ENCODE data around the gene TAOK1.

The TAOK1 gene

GRCh38 chr17:29401258-29401657 lies 11.1 kb downstream of the TAOK1 start:
- Histone ChIP-seq H3K36me3 (ENCODE audit: control insufficient read depth, insufficient read depth, low read length) (peaks cover 24% of the 10 kb centered on the region), H3K9ac (ENCODE audit: low read length) (no peak overlapping the region), H3K9me3 (ENCODE audit: control insufficient read depth, insufficient read depth, low read depth, low read length) (no peaks in the 10 kb centered on the region), H3K4me1 (ENCODE audit: control insufficient read depth, insufficient read depth, low read length) (no peaks in the 10 kb centered on the region), H3K4me3 (ENCODE audit: low read depth, low read length) (no peak overlapping the region), H3K27me3 (ENCODE audit: control insufficient read depth, insufficient read depth, low read length) (no peaks in the 10 kb centered on the region), H3K27ac (ENCODE audit: low read depth, low read length) (no peak overlapping the region)

GRCh38 chr17:29407856-29408255 lies 17.7 kb downstream of the TAOK1 start:
- Histone ChIP-seq H3K9me3 (ENCODE audit: control insufficient read depth, insufficient read depth, low read depth, low read length) (no peaks in the 10 kb centered on the region), H3K36me3 (ENCODE audit: control insufficient read depth, insufficient read depth, low read length) (peaks cover 15% of the 10 kb centered on the region), H3K4me1 (ENCODE audit: control insufficient read depth, insufficient read depth, low read length) (0 out of 2 replicates have a peak, but pooled peaks cover 6% of the 10 kb centered on the region)

GRCh38 chr17:29409963-29410362 lies 19.8 kb downstream of the TAOK1 start:
- Histone ChIP-seq H3K4me1 (ENCODE audit: control insufficient read depth, insufficient read depth, low read length) (0 out of 2 replicates have a peak, but pooled peaks cover 6% of the 10 kb centered on the region), H3K9me3 (ENCODE audit: control insufficient read depth, insufficient read depth, low read depth, low read length) (no peaks in the 10 kb centered on the region), H3K4me3 (ENCODE audit: low read depth, low read length) (no peak overlapping the region), H3K27me3 (ENCODE audit: control insufficient read depth, insufficient read depth, low read length) (no peaks in the 10 kb centered on the region), H3K36me3 (ENCODE audit: control insufficient read depth, insufficient read depth, low read length) (peaks cover 9% of the 10 kb centered on the region; the same call in 1 of the 2 replicates), H3K27ac (ENCODE audit: low read depth, low read length) (no peak overlapping the region), H3K9ac (ENCODE audit: low read length) (no peak overlapping the region)

More at GRCh38 chr17:29407856-29408255, 17.7 kb downstream of the TAOK1 start:
- Histone ChIP-seq H3K9ac (ENCODE audit: low read length) (no peak overlapping the region), H3K27me3 (ENCODE audit: control insufficient read depth, insufficient read depth, low read length) (no peaks in the 10 kb centered on the region), H3K27ac (ENCODE audit: low read depth, low read length) (no peak overlapping the region), H3K4me3 (ENCODE audit: low read depth, low read length) (no peak overlapping the region)

GRCh38 chr17:29412780-29413565 lies 22.8 kb downstream of the TAOK1 start:
- Histone ChIP-seq H3K36me3 (ENCODE audit: control insufficient read depth, insufficient read depth, low read length) (peaks cover 6% of the 10 kb centered on the region; the same call in 1 of the 2 replicates), H3K4me1 (ENCODE audit: control insufficient read depth, insufficient read depth, low read length) (0 out of 2 replicates have a peak, but pooled peaks cover 6% of the 10 kb centered on the region), H3K27me3 (ENCODE audit: control insufficient read depth, insufficient read depth, low read length) (no peaks in the 10 kb centered on the region), H3K9ac (ENCODE audit: low read length) (no peak overlapping the region), H3K27ac (ENCODE audit: low read depth, low read length) (no peak overlapping the region), H3K4me3 (ENCODE audit: low read depth, low read length) (no peak overlapping the region), H3K9me3 (ENCODE audit: control insufficient read depth, insufficient read depth, low read depth, low read length) (no peaks in the 10 kb centered on the region)

GRCh38 chr17:29420128-29420527 lies 30.0 kb downstream of the TAOK1 start:
- peaks cover 7% of the 10 kb centered on the region for H3K36me3 ChIP-seq (ENCODE audit: control insufficient read depth, insufficient read depth, low read length)
- H3K9me3 ChIP-seq (ENCODE audit: control insufficient read depth, insufficient read depth, low read depth, low read length), result no peaks in the 10 kb centered on the region
- no peak overlapping the region for H3K27ac ChIP-seq (ENCODE audit: low read depth, low read length)

GRCh38 chr17:29430275-29430674 lies 40.1 kb downstream of the TAOK1 start:
- Histone ChIP-seq H3K9me3 (ENCODE audit: control insufficient read depth, insufficient read depth, low read depth, low read length) (peaks cover 3% of the 10 kb centered on the region; the same call in 1 of the 2 replicates), H3K27me3 (ENCODE audit: control insufficient read depth, insufficient read depth, low read length) (no peaks in the 10 kb centered on the region), H3K36me3 (ENCODE audit: control insufficient read depth, insufficient read depth, low read length) (peaks cover 2% of the 10 kb centered on the region; the same call in 1 of the 2 replicates), H3K4me1 (ENCODE audit: control insufficient read depth, insufficient read depth, low read length) (peaks cover 5% of the 10 kb centered on the region), H3K4me3 (ENCODE audit: low read depth, low read length) (no peak overlapping the region), H3K27ac (ENCODE audit: low read depth, low read length) (no peak overlapping the region), H3K9ac (ENCODE audit: low read length) (no peak overlapping the region)

More at GRCh38 chr17:29420128-29420527, 30.0 kb downstream of the TAOK1 start:
- Histone ChIP-seq H3K9ac (ENCODE audit: low read length) (no peak overlapping the region), H3K4me1 (ENCODE audit: control insufficient read depth, insufficient read depth, low read length) (no peaks in the 10 kb centered on the region), H3K27me3 (ENCODE audit: control insufficient read depth, insufficient read depth, low read length) (no peaks in the 10 kb centered on the region), H3K4me3 (ENCODE audit: low read depth, low read length) (no peak overlapping the region)

GRCh38 chr17:29433541-29433940 lies 43.4 kb downstream of the TAOK1 start:
- Histone ChIP-seq H3K36me3 (ENCODE audit: control insufficient read depth, insufficient read depth, low read length) (no peaks in the 10 kb centered on the region; the same call in 1 of the 2 replicates), H3K4me1 (ENCODE audit: control insufficient read depth, insufficient read depth, low read length) (peaks cover 5% of the 10 kb centered on the region), H3K4me3 (ENCODE audit: low read depth, low read length) (no peak overlapping the region), H3K9ac (ENCODE audit: low read length) (no peak overlapping the region), H3K27ac (ENCODE audit: low read depth, low read length) (no peak overlapping the region), H3K9me3 (ENCODE audit: control insufficient read depth, insufficient read depth, low read depth, low read length) (no peaks in the 10 kb centered on the region; the same call in 1 of the 2 replicates), H3K27me3 (ENCODE audit: control insufficient read depth, insufficient read depth, low read length) (no peaks in the 10 kb centered on the region)

GRCh38 chr17:29434550-29434949 lies 44.4 kb downstream of the TAOK1 start:
- H3K9ac ChIP-seq (ENCODE audit: low read length), result no peak overlapping the region
- no peak overlapping the region for H3K27ac ChIP-seq (ENCODE audit: low read depth, low read length)
- no peaks in the 10 kb centered on the region for H3K27me3 ChIP-seq (ENCODE audit: control insufficient read depth, insufficient read depth, low read length)
- H3K36me3 ChIP-seq (ENCODE audit: control insufficient read depth, insufficient read depth, low read length), result no peaks in the 10 kb centered on the region; the same call in 1 of the 2 replicates
- peaks cover 5% of the 10 kb centered on the region for H3K4me1 ChIP-seq (ENCODE audit: control insufficient read depth, insufficient read depth, low read length)
- no peak overlapping the region for H3K4me3 ChIP-seq (ENCODE audit: low read depth, low read length)
- no peaks in the 10 kb centered on the region; the same call in 1 of the 2 replicates for H3K9me3 ChIP-seq (ENCODE audit: control insufficient read depth, insufficient read depth, low read depth, low read length)

- H3K36me3 ChIP-seq (ENCODE audit: control insufficient read depth, insufficient read depth, low read length), result no peaks in the 10 kb centered on the region
- H3K27me3 ChIP-seq (ENCODE audit: control insufficient read depth, insufficient read depth, low read length), result no peaks in the 10 kb centered on the region
- H3K9me3 ChIP-seq (ENCODE audit: control insufficient read depth, insufficient read depth, low read depth, low read length), result no peaks in the 10 kb centered on the region
- no peak overlapping the region for H3K27ac ChIP-seq (ENCODE audit: low read depth, low read length)
- no peaks in the 10 kb centered on the region for H3K4me1 ChIP-seq (ENCODE audit: control insufficient read depth, insufficient read depth, low read length)
- no peak overlapping the region for H3K9ac ChIP-seq (ENCODE audit: low read length)
- H3K4me3 ChIP-seq (ENCODE audit: low read depth, low read length), result no peak overlapping the region
Measured at GRCh38 chr17:29442451-29442850, 52.3 kb downstream of the TAOK1 start.

- Histone ChIP-seq H3K4me3 (ENCODE audit: low read depth, low read length) (no peak overlapping the region), H3K4me1 (ENCODE audit: control insufficient read depth, insufficient read depth, low read length) (no peaks in the 10 kb centered on the region), H3K27ac (ENCODE audit: low read depth, low read length) (no peak overlapping the region), H3K27me3 (ENCODE audit: control insufficient read depth, insufficient read depth, low read length) (no peaks in the 10 kb centered on the region), H3K9me3 (ENCODE audit: control insufficient read depth, insufficient read depth, low read depth, low read length) (no peaks in the 10 kb centered on the region), H3K9ac (ENCODE audit: low read length) (no peak overlapping the region), H3K36me3 (ENCODE audit: control insufficient read depth, insufficient read depth, low read length) (no peaks in the 10 kb centered on the region)
Measured at GRCh38 chr17:29443041-29443739, 53.0 kb downstream of the TAOK1 start.

- no peak overlapping the region for H3K27ac ChIP-seq (ENCODE audit: low read depth, low read length)
- H3K9ac ChIP-seq (ENCODE audit: low read length), result no peak overlapping the region
- no peaks in the 10 kb centered on the region for H3K36me3 ChIP-seq (ENCODE audit: control insufficient read depth, insufficient read depth, low read length)
- no peaks in the 10 kb centered on the region for H3K27me3 ChIP-seq (ENCODE audit: control insufficient read depth, insufficient read depth, low read length)
- H3K4me3 ChIP-seq (ENCODE audit: low read depth, low read length), result no peak overlapping the region
- no peaks in the 10 kb centered on the region for H3K9me3 ChIP-seq (ENCODE audit: control insufficient read depth, insufficient read depth, low read depth, low read length)
- no peaks in the 10 kb centered on the region for H3K4me1 ChIP-seq (ENCODE audit: control insufficient read depth, insufficient read depth, low read length)
Measured at GRCh38 chr17:29444589-29444988, 54.4 kb downstream of the TAOK1 start.

All from HUES6 (cell line).